HCT116 (cell line): ENCODE measurements around the gene IGIP.

Experiments used
- ELF1 ChIP-seq: IDR thresholded peaks from 2 replicates; pipeline ENCODE4 v1.6.1; 2012; ENCODE audit warnings: low read depth, borderline replicate concordance
- JUND ChIP-seq: IDR thresholded peaks from 2 replicates; pipeline ENCODE4 v1.6.1; 2012
- POLR2AphosphoS5 ChIP-seq: IDR thresholded peaks from 2 replicates; pipeline ENCODE4 v1.6.1; 2011; ENCODE audit warnings: mild to moderate bottlenecking, low read depth, low read length, moderate library complexity
- RAD21 ChIP-seq: IDR thresholded peaks from 2 replicates; pipeline ENCODE4 v1.6.1; 2012; ENCODE audit warnings: low read depth, mild to moderate bottlenecking
- ZNF274 ChIP-seq: fragments of 200-500 bp; sonication (Bioruptor generic); IDR thresholded peaks from 2 replicates; pipeline ENCODE4 v1.6.1; 2014; ENCODE audit warnings: mild to moderate bottlenecking, low read depth, low read length, inconsistent platforms
- TF ChIP-seq, protein P1 (sequence below): IDR thresholded peaks from 2 replicates; pipeline ENCODE4 v1.6.1; 2012
- TF ChIP-seq, protein P2 (sequence below), 3 experiments: fragments of 200-600 bp in 1 of 3; sonication (generic) in 1 of 3; IDR thresholded peaks in 2 of 3; conservative IDR thresholded peaks in 1 of 3; 2 replicates each; pipeline ENCODE4 v1.5.1; 2012 to 2017; ENCODE audit warnings: low read depth in 2 of 3, low read length in 2 of 3, antibody characterized with exemption in 1 of 3, borderline replicate concordance in 1 of 3, control low read depth in 1 of 3, mild to moderate bottlenecking in 1 of 3, mixed read lengths in 1 of 3, mixed run types in 1 of 3, moderate library complexity in 1 of 3; ENCODE audit not compliant: insufficient read depth in 1 of 3
- TF ChIP-seq, protein P3 (sequence below): IDR thresholded peaks from 2 replicates; pipeline ENCODE4 v1.6.1; 2011; ENCODE audit warnings: mild to moderate bottlenecking, low read length, moderate library complexity; ENCODE audit not compliant: insufficient replicate concordance; ENCODE audit errors: extremely low read depth

DNA sequence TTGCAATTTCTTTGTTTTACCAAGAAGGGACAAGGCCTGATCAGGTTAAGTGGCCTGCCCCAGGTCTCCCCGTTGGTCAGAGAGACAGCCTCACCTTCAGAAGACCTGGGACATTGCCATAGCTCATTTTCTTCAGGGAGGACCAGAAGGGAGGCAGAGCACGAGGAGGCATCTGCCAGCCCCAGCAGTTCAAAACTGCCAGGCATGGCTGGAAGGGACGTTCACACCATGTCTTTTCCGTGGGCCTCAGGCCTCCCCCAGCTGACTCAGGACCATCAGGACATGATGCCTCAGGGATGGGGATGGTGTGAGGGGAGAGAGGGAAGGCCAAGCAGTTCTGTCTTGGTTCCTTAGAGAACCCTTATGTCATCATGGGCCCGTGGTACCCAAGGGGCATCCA lies 16.5 kb downstream of the IGIP start:
- TF ChIP-seq RAD21 (no peak), POLR2AphosphoS5 (no peak), ZNF274 (no peak), ELF1 (no peak), JUND (no peak)
- TF ChIP-seq, protein P1, sequence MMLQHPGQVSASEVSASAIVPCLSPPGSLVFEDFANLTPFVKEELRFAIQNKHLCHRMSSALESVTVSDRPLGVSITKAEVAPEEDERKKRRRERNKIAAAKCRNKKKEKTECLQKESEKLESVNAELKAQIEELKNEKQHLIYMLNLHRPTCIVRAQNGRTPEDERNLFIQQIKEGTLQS, result no peak
- TF ChIP-seq, protein P2, sequence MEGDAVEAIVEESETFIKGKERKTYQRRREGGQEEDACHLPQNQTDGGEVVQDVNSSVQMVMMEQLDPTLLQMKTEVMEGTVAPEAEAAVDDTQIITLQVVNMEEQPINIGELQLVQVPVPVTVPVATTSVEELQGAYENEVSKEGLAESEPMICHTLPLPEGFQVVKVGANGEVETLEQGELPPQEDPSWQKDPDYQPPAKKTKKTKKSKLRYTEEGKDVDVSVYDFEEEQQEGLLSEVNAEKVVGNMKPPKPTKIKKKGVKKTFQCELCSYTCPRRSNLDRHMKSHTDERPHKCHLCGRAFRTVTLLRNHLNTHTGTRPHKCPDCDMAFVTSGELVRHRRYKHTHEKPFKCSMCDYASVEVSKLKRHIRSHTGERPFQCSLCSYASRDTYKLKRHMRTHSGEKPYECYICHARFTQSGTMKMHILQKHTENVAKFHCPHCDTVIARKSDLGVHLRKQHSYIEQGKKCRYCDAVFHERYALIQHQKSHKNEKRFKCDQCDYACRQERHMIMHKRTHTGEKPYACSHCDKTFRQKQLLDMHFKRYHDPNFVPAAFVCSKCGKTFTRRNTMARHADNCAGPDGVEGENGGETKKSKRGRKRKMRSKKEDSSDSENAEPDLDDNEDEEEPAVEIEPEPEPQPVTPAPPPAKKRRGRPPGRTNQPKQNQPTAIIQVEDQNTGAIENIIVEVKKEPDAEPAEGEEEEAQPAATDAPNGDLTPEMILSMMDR (IDR thresholded peaks at IDR 0.05 in 2 of 3, conservative IDR thresholded peaks at IDR 0.05 in 1 of 3; ENCODE audit: borderline replicate concordance in 1 of 3, insufficient read depth in 1 of 3, low read depth in 2 of 3, low read length in 2 of 3), result no peak
- TF ChIP-seq, protein P3, sequence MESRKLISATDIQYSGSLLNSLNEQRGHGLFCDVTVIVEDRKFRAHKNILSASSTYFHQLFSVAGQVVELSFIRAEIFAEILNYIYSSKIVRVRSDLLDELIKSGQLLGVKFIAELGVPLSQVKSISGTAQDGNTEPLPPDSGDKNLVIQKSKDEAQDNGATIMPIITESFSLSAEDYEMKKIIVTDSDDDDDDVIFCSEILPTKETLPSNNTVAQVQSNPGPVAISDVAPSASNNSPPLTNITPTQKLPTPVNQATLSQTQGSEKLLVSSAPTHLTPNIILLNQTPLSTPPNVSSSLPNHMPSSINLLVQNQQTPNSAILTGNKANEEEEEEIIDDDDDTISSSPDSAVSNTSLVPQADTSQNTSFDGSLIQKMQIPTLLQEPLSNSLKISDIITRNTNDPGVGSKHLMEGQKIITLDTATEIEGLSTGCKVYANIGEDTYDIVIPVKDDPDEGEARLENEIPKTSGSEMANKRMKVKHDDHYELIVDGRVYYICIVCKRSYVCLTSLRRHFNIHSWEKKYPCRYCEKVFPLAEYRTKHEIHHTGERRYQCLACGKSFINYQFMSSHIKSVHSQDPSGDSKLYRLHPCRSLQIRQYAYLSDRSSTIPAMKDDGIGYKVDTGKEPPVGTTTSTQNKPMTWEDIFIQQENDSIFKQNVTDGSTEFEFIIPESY, result no peak
